Inferior parietal cortex (tissue), 1 donor: ENCODE data around the gene ADRB1.

Experiments
- DNase-seq: peaks from one replicate; pipeline ENCODE4 v3.0.0-alpha.2; 2016; ENCODE audit errors: extremely low spot score

ADRB1 gene

GRCh38 chr10:114094795-114095194 lies 51.1 kb downstream of the ADRB1 start:
- DNase-seq, result no peak

GRCh38 chr10:114095559-114096337 lies 52.1 kb downstream of the ADRB1 start:
- DNase-seq, result no peak
